Putamen (tissue), 1 donor: ENCODE measurements around the gene LAP3.
"Not testable (repeated sequence)": the region's sequence is repeated elsewhere in the genome, so short reads cannot be mapped to it uniquely, and the experiment has no call there.

ENCODE experiments used
- DNase-seq: peaks from one replicate; pipeline ENCODE4 v3.0.0-alpha.2; 2016; ENCODE audit warnings: low spot score

The LAP3 gene

DNA sequence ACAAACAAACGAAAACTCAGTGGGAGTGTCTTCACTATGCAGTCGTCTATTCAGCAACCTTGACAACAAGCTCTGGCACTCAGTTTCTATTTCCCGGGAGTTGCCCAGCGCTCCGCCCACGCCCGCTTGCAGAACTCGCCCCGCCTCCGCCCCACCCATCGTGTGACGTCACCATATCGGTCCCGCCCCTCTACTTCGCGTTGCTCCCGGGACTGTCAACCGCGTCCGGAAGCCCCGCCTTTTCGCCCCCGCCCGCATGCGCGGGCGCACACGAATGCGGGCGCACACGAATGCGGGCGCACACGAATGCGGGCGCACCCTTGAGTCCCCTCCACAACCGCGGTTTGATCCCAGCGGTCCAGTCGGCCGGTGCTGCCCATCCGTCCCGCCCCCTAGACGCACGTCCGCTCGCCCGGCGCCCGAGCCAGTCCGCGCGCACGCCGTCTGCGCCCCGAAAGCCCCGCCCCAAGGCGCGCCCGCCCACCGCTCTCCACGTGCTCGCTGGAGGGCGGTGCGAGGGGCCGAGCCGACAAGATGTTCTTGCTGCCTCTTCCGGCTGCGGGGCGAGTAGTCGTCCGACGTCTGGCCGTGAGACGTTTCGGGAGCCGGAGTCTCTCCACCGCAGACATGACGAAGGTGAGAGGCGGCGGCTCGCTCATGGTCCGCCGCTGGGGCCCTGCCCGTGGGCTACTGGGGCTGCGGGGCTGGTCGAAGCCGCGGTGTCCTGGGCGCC lies at the start of gene LAP3:
Gene LAP3 (plus strand): TSS at position 267 of the 733 bp plus-strand sequence. CDS start 268 bp downstream, at position 535.
- peak; percentile 97 for DNase-seq

DNA sequence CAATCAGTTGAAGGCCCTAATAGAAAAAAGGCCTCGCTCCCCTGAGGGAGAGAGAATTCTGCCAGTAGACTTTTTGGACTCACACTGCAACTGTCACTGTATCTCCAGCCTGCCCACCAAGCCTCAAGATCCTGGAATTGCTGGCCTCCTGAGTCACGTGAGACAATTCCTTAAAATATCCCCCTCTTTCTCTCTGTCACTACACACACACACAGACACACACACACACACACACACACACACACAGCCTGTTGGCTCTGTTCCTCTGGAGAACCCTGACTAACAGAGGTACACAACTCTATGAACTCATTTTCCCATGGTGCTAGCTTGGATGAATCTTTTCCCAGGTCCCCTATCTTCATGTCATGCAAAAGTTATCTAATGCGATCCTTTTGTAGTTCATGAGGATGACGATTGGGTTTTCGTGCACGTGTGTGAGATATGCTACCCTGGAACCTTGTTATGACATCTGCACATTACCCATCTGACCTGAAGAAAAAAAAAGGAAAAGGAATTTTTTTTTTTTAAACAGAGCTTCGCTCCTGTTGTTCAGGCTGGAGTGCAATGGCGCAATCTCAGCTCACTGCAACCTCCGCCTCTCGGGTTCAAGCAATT lies 48.3 kb upstream of the LAP3 start:
- no peak for DNase-seq

DNA sequence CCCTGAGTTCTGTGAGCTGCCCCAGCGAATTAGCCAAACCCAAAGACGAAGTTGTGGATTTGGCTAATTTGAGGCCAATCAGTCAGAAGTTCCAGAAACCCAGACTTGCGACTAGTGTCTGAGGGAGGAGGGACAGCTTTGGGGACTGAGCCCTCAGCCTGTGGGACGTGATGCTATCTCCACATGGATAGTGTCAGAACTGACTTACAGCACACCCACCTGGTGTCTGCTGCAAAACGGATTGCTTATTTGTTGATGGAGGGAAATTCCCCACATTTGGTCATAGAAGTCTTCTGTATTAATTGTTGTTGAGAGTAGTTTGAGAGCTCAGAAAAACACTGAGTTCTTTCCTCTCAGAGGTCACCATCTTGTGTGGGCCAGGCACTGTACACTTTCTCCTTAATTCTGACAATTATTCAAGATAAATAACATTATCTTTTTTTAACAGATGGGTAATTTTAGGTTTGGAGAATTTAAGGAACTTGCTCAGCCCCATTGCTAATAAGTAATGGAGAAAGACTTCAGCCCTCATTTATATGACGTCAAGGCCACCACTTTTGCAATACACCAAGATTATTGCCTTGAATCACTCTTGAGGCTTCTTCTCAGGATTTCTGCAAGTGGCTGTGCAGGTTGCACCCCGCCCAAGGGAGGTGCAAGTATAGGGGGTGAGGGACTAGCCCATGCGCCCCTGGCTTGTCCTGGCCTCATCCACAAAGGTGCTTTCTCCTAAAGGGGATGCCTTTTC lies 45.3 kb upstream of the LAP3 start:
- no peak for DNase-seq

DNA sequence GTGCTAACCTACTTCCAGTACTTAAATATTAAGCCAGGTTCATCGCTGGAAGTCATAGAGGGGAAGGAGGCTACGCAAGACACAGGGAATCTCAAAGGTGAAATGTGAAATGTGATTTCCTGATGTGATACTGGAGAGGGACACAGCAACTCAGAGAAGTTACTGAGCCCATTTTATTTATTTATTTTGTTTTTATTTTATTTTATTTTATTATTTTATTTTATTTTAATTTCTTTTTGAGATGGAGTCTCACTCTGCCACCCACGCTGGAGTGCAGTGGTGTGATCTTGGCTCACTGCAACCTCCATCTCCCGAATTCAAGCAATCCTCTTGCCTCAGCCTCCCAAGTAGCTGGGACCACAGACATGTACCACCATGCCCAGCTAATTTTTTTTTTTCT lies 42.3 kb upstream of the LAP3 start:
- DNase-seq = no peak

- DNase-seq = no peak
Measured at GRCh38 chr4:17535242-17535641, 41.8 kb upstream of the LAP3 start.

GRCh38 chr4:17535906-17536305 lies 41.1 kb upstream of the LAP3 start:
- DNase-seq = no peak

DNA sequence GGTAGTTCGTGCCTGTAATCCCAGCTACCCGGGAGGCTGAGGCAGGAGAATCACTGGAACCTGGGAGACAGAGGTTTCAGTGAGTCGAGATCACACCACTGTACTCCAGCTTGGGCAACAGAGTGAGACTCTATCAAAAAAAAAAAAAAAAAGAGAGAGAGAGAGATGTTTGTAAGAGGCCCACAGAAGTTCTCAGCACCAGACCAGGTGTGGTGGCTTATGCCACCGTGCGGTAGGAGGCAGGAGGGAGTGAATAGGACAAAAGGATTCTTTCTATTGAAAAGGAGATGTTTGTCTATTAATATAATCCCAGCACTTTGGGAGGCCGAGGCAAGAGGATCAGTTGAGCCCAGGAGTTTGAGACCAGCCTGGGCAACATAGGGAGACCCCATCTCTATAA lies 39.9 kb upstream of the LAP3 start:
- DNase-seq = not testable (repeated sequence)

DNA sequence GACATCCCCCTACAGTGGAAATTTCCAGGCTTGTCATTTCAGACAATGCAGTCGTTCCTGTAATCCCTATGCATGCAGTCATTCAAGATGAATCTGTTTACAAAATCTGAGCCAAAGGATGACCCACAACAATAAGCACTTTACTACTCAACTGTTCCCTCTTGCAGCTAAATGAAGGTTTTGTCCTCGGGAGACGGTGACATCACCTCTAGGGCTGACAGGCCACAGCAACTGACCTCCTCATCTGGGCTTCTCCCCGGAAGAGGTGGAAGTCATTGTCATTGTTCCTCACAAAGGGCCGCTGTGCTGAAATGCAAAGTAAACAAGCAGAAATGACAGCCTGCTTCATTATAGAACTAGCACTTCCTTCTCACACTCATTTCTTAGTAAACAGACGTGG lies 32.8 kb upstream of the LAP3 start:
- peak; percentile 99 for DNase-seq

DNA sequence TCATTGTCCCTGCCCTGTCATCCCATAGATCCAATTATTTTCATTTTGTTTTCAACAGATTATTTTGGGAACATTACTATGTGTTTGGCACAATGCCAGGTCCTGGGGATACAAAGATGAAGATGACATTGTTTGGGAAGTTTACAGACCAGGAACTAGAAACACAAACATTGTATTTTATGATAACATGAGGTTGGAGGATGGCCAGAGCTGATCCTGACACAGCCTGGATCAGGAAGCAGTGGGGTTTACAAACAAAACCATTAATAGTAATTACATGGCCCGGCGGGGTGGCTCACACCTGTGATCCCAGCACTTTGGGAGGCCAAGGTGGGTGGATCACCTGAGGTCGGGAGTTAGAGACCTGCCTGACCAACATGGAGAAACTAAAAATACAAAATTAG lies 32.2 kb upstream of the LAP3 start:
- peak; percentile 90 for DNase-seq

DNA sequence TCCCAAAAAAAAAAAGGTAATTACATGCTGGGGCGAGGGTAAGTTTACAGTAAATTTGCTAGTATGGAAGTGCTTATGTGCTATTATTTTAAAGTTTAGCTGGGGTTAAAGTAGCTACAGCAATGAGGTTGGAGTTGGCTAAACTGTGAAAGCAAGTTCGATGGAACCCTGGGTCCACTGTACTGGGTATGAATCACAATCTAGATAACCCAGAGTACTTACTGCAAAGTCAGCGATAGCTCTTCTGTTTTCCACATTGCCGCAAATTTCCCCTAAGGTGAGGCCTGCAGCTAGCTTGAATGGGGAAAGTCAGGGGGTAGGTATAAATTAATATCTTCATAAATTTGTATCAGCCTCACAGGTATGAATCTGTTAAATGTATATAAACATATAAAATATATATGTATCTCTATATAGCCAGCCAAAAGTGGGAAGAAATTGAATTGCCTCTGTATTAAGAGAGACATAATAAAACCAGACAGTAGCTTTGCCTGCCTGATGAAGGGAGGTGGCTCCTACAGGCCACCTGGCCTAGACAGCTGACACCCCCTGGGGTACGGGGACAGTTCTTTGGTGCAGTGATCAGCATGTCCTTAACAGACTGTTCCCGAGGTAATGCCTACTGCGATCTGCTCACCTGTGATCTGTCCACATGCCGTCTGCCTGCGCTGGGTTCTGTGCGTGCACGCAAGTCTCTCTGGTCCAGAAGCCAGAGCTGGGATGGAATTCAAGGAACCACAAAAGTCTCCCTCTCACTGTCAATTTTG lies 31.4 kb upstream of the LAP3 start:
- DNase-seq = no peak

DNA sequence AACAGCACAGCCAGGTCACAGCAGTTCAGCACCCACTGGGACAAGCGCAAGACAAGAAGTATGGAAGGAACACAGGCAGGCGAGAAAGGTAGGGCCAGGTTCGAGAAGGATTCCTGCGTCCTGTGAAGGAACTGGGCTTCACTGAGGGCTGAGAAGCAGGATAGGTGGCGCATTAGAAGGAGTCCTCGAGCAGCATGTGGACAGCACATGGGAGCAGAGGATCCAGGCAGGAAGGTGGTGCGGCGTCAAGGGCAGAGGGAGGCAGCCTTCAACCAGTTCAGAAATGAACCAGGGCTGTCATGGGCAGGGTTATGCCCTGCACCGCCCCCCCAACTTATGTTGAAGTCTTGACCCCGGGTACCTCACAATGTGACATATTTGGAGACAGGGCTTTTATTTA lies 30.8 kb upstream of the LAP3 start:
- DNase-seq = no peak

DNA sequence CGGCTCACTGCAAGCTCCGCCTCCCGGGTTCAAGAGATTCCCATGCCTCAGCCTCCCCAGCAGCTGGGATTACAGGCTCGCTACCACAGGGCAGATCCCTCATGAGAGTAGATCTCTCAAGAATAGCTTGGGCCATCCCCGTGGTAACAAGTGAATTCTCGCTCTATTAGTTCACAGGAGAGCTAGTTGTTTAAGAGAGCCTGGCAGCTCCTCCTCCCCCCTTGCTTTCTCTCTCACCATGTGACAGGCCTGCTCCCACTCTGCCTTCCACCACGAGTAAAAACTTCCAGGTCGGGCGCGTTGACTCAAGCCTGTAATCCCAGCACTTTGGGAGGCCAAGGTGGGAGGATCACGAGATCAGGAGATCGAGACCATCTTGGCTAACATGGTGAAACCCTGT lies 30.3 kb upstream of the LAP3 start:
- no peak for DNase-seq

DNA sequence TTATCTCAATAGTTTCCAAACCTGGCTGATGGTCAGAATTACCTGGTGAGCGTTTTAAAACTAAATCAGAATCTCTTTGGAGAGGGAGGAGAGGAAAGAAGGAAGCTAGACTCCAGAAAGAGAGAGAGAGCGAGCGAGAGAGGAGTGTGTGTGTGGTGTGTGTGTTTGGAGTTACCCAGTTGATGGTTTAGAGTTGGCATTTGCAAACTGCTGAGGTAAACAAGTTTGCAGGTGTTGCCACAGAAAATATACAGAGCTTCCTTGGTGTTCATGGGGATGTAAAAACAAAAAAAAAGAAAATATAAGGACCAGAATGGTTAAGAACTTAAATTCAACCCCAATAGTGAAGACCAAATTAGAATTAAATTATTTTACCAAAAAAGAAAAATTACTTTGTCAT lies 26.4 kb upstream of the LAP3 start:
- no peak for DNase-seq

DNA sequence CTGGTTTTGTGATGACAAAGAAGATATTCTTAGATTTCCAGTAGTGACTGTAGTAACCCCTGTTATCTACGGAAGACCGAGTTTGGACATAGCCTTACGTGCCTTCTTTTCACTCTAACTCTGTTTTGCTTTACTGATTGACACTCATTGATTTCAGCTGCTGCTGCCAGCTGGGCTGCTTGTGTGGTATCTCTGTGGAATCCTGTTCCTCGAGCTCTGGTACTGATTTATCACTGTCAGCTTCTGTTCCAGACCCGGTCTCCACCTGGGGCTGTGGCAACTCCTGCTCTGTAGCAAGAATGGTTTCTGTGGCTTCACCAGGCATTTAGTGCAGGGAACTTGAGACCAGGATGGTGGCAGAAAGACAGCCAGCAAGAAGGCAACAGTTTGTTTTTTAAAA lies 24.6 kb upstream of the LAP3 start:
- no peak for DNase-seq

- DNase-seq = no peak
Measured at GRCh38 chr4:17554568-17554967, 22.4 kb upstream of the LAP3 start.

DNA sequence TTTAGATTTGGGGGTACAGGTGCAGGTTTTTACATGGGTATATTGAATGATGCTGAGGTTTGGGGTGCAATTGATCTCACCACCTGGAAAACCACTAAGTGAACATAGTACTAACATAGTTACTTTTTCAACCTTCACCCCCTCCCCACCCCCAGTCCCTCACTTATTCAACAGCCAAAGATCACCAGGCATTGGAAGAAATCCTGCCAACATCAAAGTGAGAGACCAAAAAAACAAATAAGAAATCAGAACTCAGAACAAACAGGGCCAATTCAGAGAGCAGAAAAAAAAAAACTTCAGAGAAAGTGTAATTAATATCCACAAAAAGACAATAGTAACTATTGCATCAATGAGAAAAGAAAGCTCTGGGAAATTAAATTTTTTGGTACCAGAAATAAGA lies 20.5 kb upstream of the LAP3 start:
- DNase-seq = no peak

GRCh38 chr4:17557880-17558279 lies 19.1 kb upstream of the LAP3 start:
- no peak for DNase-seq

GRCh38 chr4:17558941-17559708 lies 17.9 kb upstream of the LAP3 start:
- no peak for DNase-seq

DNA sequence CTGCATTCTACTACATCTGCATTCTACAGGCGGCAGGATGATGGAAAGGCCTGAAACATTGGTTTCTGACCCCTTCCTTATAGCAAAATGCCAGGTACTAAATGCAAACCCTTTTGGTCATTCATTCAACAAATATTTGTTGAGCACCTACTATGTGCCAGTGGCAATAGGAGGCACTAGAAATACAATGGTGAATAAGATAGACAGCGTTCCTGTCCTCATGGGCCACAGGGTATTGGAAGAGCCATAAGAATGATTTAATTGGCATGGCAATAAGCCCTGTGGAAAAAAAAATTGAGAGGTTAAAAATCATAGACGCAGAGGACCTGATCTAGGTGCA lies 17.3 kb upstream of the LAP3 start:
- no peak for DNase-seq

DNA sequence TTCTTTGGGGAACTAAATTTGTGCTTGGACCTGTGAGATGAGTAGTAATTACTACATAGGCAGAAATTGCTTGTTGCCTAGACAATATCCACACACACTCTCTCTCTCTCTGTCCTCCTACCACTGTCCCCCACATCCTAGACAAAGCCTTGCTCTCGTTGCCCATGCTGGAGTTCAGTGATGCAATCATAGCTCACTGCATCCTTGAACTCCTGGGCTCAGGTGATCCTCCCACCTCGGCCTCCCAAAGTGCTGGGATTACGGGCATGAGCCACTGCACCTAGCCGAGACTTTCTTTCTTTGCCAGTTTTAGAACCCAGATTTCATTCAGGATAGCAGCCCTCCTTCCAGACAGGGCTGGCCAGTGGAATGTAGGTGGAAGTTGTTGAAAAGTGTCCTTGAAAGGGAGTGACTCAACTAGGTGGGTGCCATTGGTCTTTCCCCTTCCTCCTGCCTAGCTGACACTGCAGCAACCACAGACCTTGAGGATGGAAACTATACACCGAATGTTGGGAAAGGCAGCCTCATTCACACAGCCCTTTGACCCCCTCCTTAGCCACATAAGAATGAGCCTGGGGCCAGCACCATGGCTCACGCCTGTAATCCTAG lies 16.8 kb upstream of the LAP3 start:
- no peak for DNase-seq

DNA sequence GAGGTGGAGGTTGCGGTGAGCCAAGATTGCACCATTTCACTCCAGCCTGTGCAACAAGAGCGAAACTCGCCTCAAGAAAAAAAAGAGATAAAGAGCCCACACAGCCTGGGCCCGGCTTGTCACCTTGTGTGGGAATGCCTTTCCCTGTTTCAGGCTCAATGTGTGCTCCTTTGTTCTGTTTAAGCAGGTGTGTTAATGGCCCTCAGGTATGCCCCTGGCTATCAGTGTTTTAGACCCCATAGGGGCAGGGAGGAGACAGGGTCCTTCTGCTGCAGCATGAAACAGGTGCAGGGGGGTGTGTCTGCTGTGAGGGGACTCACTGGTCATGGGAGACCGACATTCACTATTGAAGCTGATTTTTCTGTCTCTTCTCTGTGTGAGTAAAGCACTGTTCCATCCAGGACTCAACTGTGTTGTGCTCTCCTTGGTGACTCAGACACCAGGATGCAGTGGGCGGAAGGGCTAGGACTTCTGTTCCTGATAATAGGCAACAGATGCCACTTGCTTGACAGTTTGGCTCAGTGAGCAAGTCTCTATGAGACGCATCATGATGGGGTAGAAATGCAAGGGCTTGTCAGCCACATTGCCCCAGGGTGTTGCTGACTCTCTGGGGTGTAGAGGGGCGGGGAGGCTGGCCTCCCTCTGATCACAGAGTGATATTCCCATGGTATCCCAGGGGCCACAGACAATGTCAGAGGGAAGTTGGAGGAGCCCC lies 15.6 kb upstream of the LAP3 start:
- DNase-seq = no peak
